Progenitor cell of endocrine pancreas (in vitro differentiated cells): Measurements from ENCODE around the gene LILRA6. TPM values are rescaled to one million over a fixed set of nuclear protein-coding genes. Genes with fewer than 3 reads are reported as not detected.
"Not testable (repeated sequence)": the region's sequence is repeated elsewhere in the genome, so short reads cannot be mapped to it uniquely, and the experiment has no call there.

Experiments used
- DNase-seq: peaks from one replicate; pipeline ENCODE4 v3.0.0; 2021; ENCODE audit warnings: low spot score; ENCODE audit not compliant: unreplicated experiment
- H3K27ac Mint-ChIP-seq: 2 replicates; pipeline ENCODE4 v1.8.0; 2021; ENCODE audit warnings: mild to moderate bottlenecking, moderate library complexity, mixed read lengths
- H3K27me3 Mint-ChIP-seq: 2 replicates; pipeline ENCODE4 v1.8.0; 2021; ENCODE audit warnings: mixed read lengths
- H3K36me3 Mint-ChIP-seq: 2 replicates; pipeline ENCODE4 v1.8.0; 2022; ENCODE audit warnings: mixed read lengths; ENCODE audit not compliant: insufficient read depth
- H3K4me1 Mint-ChIP-seq: 2 replicates; pipeline ENCODE4 v1.8.0; 2021; ENCODE audit warnings: low read depth, mixed read lengths
- H3K4me3 Mint-ChIP-seq: 2 replicates; pipeline ENCODE4 v1.8.0; 2021; ENCODE audit warnings: low read depth, mild to moderate bottlenecking, moderate library complexity, mixed read lengths
- H3K9me3 Mint-ChIP-seq: 2 replicates; pipeline ENCODE4 v1.8.0; 2021; ENCODE audit warnings: low read depth, mixed read lengths
- total RNA-seq: library from RNA; stranded (reverse); gene quantifications from 2 replicates; pipeline ENCODE4 v1.2.1, GENCODE V29; 2021
- TF ChIP-seq, protein P1 (sequence below): fragments of 200-600 bp; sonication (generic); IDR thresholded peaks from one replicate; pipeline ENCODE4 v1.5.0; 2021; ENCODE audit warnings: antibody characterized with exemption, mild to moderate bottlenecking; ENCODE audit not compliant: unreplicated experiment

LILRA6 gene
- total RNA-seq, 1 donor from 2014 or later, result not detected

DNA sequence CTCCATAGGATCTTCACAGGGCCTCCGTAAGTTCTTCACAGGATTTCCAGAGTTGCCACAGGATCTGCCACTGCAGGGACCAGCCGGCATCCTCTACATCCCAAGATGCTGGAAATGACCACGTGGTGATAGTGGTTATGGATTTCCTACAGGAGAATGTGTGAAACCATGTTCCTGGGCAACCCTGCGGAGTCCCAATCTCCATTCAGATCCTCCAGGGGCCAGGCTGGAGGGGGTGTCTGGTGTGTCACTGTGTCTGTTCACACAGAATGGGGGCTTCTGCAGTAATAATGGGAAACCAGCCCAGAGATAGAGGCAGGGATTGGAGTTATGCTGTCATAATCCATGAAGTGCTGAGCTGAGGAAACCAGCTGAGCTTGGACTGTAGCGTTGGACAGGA is 8.6 kb downstream of the LILRA6 start:
- Mint-ChIP-seq H3K4me3 (no peak overlapping the region), H3K27ac (no peak overlapping the region), H3K27me3 (peaks cover 66% of the 10 kb centered on the region), H3K36me3 (no peaks in the 10 kb centered on the region), H3K4me1 (peaks cover 2% of the 10 kb centered on the region), H3K9me3 (peaks cover 7% of the 10 kb centered on the region)
- TF ChIP-seq, protein P1, sequence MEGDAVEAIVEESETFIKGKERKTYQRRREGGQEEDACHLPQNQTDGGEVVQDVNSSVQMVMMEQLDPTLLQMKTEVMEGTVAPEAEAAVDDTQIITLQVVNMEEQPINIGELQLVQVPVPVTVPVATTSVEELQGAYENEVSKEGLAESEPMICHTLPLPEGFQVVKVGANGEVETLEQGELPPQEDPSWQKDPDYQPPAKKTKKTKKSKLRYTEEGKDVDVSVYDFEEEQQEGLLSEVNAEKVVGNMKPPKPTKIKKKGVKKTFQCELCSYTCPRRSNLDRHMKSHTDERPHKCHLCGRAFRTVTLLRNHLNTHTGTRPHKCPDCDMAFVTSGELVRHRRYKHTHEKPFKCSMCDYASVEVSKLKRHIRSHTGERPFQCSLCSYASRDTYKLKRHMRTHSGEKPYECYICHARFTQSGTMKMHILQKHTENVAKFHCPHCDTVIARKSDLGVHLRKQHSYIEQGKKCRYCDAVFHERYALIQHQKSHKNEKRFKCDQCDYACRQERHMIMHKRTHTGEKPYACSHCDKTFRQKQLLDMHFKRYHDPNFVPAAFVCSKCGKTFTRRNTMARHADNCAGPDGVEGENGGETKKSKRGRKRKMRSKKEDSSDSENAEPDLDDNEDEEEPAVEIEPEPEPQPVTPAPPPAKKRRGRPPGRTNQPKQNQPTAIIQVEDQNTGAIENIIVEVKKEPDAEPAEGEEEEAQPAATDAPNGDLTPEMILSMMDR, result no peak
- no peak for DNase-seq

DNA sequence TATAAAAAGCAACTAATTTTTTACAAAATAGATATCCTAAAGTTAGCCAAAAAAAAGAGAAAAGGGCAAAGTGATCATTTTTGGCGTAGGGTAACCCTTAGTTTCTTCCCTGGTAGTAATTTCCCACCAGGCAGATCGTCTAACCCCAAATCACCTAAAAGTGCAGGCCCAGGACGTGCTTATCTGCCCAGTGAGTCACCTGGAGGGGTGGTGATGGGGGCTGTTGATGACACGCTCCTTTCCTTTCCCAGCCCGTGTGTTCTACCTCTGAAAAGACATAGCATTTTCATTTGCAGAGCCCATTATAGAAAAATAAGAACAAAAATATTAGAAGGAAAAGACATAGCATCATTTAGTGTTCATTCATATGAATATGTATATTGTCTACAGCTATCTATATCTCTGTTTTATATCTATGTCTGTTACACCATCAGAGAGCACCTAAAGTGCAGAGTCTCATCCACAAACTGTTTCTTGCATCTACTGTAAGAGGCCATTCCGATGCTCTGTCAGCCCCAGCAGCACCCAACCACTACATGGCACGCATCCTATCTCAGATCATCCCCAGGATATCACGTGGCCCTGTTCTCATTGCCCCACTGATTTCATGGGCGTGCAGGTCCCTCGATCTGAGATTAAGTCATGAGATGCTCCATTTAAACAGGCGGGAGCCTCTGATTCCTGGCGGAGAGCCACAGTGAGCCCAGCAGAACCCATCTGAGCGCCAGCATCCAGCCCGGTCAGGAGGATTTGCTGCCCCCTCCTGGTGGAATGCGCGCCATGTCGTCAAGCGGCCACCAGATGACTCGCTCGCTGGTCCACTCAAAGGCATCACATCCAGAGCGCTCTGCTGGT is 11.3 kb downstream of the LILRA6 start:
- Mint-ChIP-seq H3K36me3 (peaks cover 2% of the 10 kb centered on the region), H3K27ac (no peak overlapping the region), H3K27me3 (peaks cover 53% of the 10 kb centered on the region), H3K4me3 (no peak overlapping the region), H3K9me3 (peaks cover 16% of the 10 kb centered on the region), H3K4me1 (peaks cover 2% of the 10 kb centered on the region)
- TF ChIP-seq, protein P1, result peak; percentile 100
- peak; percentile 93 for DNase-seq

DNA sequence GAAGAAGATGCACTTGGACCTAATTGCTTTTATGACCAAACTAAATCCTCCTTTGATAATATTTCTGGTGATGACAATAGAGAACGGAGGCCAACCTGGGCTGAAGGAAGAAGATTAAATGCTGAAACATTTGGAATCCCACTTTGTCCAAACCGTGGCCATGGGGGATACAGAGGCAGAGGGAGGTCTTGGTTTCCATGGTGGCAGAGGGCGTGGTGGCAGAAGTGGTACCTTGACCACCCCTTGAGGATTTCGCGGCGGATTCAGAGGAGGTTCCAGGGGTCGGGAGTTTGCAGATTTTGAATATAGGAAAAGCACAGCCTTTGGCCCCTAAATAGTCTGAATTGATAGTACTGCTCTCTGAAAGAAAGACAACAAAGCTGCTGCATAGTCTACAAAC is 12.6 kb downstream of the LILRA6 start:
- no peak for DNase-seq
- Mint-ChIP-seq H3K9me3 (peaks cover 16% of the 10 kb centered on the region), H3K27me3 (peaks cover 60% of the 10 kb centered on the region), H3K36me3 (peaks cover 2% of the 10 kb centered on the region), H3K4me1 (peaks cover 2% of the 10 kb centered on the region), H3K27ac (no peak overlapping the region), H3K4me3 (no peak overlapping the region)
- TF ChIP-seq, protein P1, result no peak

DNA sequence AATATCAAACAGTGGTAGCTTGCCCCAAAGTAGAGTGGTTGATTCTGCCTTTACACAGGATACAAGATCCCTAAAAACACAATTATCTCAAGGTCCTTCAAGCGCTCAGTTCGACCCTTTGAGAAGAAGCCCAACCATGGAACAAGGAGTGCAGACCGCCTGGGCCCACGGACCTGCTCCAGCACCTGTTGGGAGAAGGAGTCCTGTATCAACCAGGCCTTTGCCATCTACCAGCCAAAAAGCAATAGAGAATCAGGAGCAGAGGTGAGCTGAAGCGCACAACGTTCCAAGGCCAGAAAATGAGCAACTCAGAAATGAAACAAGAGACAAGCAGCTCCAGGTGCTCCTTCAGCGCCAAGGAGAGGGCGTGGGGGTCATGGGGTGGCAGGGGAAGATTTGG is 13.4 kb downstream of the LILRA6 start:
- Mint-ChIP-seq H3K27ac (no peak overlapping the region), H3K4me1 (peaks cover 2% of the 10 kb centered on the region), H3K4me3 (no peak overlapping the region), H3K36me3 (peaks cover 2% of the 10 kb centered on the region), H3K9me3 (peaks cover 11% of the 10 kb centered on the region), H3K27me3 (peaks cover 57% of the 10 kb centered on the region)
- TF ChIP-seq, protein P1, result no peak
- DNase-seq, result no peak

DNA sequence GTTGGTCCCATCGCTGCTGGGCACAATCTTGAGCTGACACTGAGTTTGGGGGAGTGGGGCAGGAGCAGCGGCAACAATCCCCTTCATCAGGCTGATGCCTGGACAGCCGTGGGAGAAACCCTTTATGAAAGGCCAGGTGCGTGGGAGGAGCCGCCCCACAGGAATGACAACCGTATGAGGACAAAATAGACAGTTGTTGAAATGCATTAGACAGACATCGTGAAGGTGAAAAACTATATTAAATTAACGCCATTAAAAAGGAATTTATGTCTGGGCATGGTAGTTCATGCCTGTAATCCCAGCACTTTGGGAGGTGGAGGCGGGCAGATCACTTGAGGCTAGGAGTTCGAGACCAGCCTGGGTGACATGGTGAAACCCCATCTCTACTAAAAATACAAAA is 18.0 kb downstream of the LILRA6 start:
- H3K27ac Mint-ChIP-seq, H3K4me3 Mint-ChIP-seq, H3K4me1 Mint-ChIP-seq, H3K36me3 Mint-ChIP-seq, DNase-seq: not testable (repeated sequence)
- Mint-ChIP-seq H3K27me3 (peaks cover 41% of the 10 kb centered on the region), H3K9me3 (peaks cover 11% of the 10 kb centered on the region)

DNA sequence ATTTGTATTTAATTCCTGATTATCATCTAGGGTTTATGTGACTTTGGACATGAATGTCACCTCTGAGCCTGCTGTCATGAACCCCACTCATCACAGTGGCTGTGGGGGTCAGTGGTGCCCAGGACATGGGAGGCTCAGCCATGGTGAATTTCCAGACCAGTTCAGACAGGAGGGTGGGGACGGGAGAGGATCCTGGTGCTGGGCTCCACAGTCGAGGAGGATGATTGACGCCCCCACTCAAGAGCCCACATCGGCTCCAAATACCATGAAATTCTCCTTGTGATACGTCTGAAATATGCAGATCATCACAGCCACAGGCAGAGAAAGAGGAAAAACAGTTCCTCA is 18.7 kb downstream of the LILRA6 start:
- not testable (repeated sequence) for DNase-seq, H3K27ac Mint-ChIP-seq, H3K4me1 Mint-ChIP-seq, H3K9me3 Mint-ChIP-seq, H3K36me3 Mint-ChIP-seq, H3K4me3 Mint-ChIP-seq
- H3K27me3 Mint-ChIP-seq, result peaks cover 36% of the 10 kb centered on the region

DNA sequence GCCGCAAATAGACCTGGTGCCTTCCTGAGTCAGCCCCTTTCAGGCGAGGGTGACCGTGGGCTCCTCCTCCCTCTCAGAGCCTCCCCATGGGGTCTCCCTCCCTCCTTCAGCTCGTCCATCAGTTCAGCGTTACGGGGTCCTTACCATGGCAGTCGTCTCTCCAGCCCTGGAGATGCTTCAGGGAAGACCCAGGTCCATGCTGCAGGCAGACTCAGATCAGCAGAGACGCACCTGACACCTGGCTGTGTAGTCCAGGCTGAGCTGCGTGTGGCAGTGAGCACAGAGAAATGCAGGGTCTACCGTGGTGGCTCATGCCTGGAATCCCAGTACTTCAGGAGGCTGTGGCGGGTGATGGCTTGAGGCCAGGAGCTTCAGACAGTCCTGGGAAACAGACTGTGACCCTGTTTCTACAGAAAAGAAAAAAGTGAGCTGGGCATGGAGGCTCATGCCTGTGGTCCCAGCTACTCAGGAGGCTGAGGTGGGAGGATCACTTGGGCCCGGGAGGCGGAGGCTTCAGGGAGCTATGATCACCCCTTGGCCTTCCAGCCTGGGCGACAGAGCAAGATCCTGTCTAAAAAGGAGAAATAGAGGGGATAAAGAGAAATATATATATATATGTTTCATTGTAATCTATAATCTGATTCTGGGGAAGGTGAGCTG is 19.2 kb downstream of the LILRA6 start:
- not testable (repeated sequence) for H3K4me1 Mint-ChIP-seq, DNase-seq, H3K4me3 Mint-ChIP-seq, H3K9me3 Mint-ChIP-seq, H3K27ac Mint-ChIP-seq, H3K36me3 Mint-ChIP-seq
- H3K27me3 Mint-ChIP-seq, result peaks cover 35% of the 10 kb centered on the region

DNA sequence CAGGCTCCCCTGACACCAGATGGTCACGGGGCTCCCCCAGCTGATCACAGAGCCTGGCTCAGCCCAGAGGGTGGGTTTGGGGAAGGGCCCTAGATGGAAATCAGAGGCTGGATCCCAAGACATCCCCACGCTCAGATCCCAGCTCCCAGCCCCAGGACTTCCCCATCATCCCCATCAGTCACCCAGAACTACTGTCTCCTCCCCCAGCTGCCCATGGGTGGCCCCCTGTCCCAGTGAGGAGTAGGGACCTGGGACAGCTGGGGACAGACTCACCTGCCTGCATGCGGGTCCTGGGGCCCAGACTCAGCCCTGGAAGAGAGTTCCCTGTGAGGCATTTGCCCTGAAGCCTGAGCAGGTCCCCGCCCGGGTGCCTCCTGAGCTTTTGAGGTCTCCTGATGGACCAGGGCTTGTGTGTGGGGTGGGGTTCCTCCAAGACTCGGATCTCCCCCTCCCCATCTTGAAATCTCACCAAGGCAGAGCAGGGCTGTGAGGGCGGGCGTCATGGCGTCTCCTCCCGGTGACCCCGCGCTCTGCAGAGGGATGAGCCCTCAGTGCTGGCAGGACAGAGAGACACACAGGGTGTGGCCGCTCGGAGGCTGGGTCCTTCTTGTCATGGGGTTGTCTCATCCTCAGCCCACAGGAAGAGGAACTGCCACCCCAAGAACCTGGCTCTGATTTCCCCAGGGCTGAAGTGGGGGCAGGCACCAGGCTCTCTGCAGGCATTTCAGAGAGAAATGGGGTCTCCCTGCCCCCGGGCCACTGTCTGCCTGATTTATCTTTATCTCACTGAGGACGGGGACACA is 19.9 kb downstream of the LILRA6 start, which contains the start of gene LILRB3:
Gene LILRB3 (minus strand): TSS at position 534 of the 803 bp plus-strand sequence. CDS start 31 bp downstream, at position 503.
- H3K9me3 Mint-ChIP-seq, H3K4me3 Mint-ChIP-seq, H3K27ac Mint-ChIP-seq: not testable (repeated sequence)

More for the DNA sequence above, 19.9 kb downstream of the LILRA6 start, which contains the start of gene LILRB3:
- peaks cover 31% of the 10 kb centered on the region for H3K27me3 Mint-ChIP-seq
- not testable (repeated sequence) for DNase-seq, H3K4me1 Mint-ChIP-seq, H3K36me3 Mint-ChIP-seq
